Dermis microvascular lymphatic vessel endothelial cell (primary cell): Measurements from ENCODE around the gene TEX10. TPM values are rescaled to one million over a fixed set of nuclear protein-coding genes. Genes with fewer than 3 reads are reported as not detected.
"Not testable (repeated sequence)": the region's sequence is repeated elsewhere in the genome, so short reads cannot be mapped to it uniquely, and the experiment has no call there.

Experiments used
- DNase-seq, 2 donors: peaks; one replicate each; pipeline versions ENCODE4 v3.0.0 to v3.0.0-alpha.2; 2010; ENCODE audit warnings: low read depth in 2 of 2
- total RNA-seq: library from RNA; depleted of rRNA; stranded (reverse); fragments of >200 nt; gene quantifications from 2 replicates; pipeline ENCODE4 v1.2.1, GENCODE V29; 2014

Gene TEX10
- 22.3 and 28.1 TPM in 2 replicates for total RNA-seq

DNA sequence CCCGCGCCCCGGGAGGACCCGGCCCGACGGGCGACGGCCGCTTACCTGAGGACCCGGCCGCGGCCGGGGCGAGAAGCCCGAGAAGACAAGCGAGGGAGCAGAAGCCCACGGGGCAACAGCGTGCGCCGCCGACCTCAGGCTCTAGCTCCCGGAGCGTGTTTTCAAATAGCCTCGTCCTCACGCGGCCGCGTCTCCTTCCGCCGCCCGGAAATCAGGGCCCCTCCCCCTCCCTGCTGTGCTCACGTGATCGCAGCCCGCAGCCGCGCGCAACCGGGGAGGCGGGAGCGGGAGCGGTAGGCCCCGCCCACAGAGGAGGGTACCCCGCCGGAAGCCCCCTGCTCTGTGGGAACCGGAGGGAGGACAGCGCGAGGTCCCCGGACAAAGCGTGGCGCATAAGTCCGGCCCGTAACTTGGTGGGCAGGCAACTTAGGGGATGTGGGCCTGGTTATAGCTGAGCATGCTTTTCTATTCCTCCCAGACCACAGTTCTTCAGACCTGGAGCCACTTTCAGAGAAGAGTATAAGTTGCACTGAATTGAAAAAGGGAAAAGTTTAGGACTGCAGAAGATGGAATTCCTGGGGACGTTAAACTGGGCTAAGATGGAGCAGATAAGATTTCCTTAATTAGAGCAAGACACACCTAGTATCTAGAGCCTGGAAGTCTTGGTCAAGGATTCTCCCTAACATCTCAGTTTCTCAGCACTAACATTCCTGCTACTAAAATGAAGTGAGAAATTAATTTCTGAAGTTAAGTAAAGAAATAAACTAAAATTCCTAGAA, at the start of gene TEX10:
TEX10 (minus strand) TSS at position 216 of the 779 bp plus-strand sequence. CDS start 3,579 bp downstream, outside the sequence.
- peak; percentile 71 to 86 for DNase-seq

DNA sequence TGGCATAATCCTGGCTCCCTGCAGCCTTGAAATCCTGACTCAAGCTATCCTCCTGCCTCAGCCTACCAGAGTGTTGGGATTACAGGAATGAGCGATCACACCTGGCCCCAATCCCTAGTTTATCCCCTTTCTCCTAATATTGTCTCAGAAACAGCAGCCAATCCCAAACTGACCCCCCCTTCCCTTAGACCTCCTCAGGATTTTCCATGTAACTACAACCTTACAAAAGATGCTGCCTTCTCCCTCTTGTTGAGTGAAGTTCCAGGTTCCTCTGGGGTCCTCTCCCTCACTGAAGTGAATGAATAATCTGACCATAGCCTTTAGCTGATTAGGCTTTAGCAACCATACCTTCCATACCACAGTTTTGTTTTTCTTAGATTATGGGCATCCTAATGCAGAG, 48.3 kb upstream of the TEX10 start:
- DNase-seq = no peak

GRCh38 chr9:100397529-100398266, 45.0 kb upstream of the TEX10 start:
- DNase-seq = no peak

DNA sequence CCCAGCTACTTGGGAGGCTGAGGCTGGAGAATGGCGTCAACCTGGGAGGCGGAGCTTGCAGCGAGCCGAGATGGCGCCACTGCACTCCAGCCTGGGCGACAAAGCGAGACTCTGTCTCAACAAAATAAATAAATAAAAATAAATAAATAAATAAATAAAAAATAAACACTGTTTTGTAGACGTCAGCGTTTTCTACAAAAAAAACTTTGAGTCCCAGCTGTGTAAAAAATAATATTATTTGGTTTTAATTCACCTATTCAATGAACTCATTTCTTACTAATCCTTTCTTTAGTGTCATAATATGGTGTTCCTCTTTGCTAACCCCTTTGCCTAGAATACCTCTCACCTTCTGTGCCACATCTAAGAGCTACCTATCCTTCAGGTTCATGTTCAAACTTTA, 44.0 kb upstream of the TEX10 start:
- no peak for DNase-seq

- DNase-seq = no peak
Observed at GRCh38 chr9:100394816-100395215, 42.1 kb upstream of the TEX10 start.

DNA sequence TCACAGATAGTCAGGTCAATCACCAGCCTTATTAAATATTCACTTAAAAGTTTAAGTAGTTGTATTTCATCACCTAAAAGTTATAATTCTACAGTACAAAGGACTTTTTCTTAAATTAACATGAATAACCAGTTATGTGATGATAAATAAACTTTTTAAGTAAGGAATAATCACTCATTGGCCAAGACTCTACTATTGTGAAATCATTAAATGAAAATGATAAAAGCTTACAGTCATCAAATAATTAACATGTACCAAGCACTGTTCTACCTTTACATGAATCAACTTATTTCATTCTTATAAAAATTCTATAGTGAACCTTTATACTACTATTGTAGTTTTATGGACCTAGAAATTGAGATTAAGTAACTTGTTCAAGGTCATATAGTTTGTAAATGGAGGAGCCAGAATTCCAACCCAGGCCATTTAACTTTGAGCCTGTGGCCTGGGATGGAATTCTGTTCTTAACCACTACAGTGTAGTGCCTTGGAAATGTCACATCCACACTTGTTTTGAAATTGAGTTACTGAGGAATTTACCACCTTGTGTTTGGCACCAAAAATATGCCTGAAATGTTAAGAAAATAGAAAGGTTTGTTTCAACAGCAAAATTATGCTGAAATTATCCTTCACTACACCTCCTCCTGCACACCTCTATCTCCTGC, 41.4 kb upstream of the TEX10 start:
- DNase-seq = no peak

DNA sequence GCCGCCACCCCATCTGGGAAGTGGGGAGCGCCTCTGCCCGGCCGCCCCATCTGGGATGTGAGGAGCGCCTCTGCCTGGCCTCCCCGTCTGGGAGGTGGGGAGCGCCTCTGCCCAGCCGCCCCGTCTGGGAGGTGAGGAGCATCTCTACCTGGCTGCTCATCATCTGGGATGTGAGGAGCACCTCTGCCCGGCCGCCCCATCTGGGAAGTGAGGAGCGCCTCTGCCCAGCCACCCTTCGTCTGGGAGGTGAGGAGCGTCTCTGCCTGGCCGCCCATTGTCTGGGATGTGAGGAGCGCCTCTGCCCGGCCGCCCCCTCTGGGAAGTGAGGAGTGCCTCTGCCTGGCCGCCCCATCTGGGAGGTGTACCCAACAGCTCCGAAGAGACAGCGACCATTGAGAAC, 40.2 kb upstream of the TEX10 start:
- not testable (repeated sequence) for DNase-seq

- peak in 1 of 2 donors; percentile 24 for DNase-seq
Observed at GRCh38 chr9:100379862-100380261, 27.1 kb upstream of the TEX10 start.

GRCh38 chr9:100377015-100377414, 24.3 kb upstream of the TEX10 start:
- DNase-seq = peak in 1 of 2 donors; percentile 45

DNA sequence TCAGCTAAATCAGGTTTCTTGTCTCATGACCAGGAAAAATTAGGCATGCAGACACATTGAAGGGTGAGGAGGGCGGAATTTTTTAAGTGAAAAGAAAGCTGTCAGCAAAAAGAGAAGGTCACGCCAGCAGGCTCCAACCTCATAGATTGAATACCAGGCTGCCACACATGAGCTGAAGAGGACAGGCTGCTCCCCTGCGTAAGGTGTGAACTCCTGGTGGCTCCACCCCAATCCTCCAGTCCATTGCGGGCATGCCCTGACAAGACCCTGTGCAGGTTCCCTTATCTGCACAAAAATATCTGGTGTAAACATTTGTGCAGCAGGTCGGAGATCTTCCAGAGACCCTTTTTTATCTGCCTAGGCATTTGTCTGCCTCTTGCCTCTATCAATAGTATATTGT, 22.9 kb upstream of the TEX10 start:
- DNase-seq = no peak

DNA sequence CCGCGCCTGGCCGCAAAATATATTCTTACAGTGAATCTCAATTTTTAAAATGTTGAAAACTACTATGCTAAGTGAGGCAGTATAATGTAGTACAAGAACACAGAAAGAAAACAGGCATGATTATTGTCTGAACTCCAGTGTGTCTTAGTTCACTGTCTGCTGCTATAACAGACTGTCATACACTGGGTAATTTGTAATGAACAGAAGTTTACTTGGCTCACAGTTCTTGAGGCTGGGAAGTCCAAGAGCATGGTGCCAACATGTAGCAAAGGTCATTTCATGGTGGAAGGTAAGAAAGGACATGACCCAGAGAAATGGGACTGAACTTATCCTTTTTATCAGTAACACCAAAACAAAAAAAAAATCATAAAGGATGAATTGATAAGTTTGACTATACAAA, 19.9 kb upstream of the TEX10 start:
- no peak for DNase-seq

- DNase-seq = no peak
Observed at GRCh38 chr9:100370064-100370723, 17.5 kb upstream of the TEX10 start.

DNA sequence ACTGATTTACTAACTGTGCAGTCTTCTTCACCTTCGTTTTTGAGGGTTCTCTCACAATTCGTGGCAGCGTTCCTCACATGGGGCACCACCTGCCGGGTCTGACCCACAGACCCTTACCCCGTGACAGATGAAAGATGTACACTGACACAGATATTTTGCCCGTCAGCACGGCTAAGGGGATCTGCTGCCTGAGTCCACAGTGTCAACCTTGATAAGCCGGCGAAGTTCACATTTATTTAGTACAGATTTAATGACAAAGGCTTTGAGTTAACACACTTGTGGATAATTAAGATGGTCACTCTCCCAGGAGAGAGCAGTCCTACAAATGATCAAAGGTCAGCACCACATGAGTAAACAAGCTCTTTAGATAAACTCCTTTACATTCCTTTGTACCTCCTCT, 15.9 kb upstream of the TEX10 start:
- DNase-seq = no peak

- DNase-seq = no peak
Observed at GRCh38 chr9:100366121-100366520, 13.4 kb upstream of the TEX10 start.

DNA sequence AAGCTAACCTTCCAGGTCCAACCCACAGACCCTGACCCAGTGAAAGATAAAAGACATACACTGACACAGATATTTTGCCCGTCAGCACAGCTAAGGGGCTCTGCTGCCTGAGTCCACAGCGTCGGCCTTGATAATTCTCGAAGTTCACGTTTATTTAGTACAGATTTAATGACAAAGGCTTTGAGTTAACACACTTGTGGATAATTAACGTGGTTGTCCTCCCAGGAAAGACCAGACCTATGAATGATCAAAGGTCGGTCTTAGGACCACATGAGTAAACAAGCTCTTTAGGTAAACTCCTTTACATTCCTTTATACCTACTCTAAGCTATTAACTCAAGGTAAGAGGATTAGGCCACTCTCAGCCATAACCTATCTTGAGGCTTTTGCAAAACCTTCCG, 11.3 kb upstream of the TEX10 start:
- DNase-seq = no peak

DNA sequence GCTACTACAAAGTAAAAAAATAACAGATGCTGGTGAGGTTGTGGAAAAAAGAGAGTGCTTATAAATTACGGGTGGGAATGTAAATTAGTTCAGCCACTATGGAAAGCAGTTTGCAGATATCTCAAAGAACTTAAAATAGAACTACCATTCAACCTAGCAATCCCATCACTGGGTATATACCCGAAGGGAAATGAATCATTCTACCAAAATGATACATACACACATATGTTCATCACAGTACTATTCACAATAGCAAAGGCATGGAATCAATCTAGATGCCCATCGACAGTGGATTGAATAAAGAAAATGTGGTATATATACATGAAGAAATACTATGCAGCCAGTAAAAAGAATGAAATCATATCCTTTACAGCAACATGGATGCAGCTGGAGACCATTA, 6.3 kb upstream of the TEX10 start:
- DNase-seq = no peak

DNA sequence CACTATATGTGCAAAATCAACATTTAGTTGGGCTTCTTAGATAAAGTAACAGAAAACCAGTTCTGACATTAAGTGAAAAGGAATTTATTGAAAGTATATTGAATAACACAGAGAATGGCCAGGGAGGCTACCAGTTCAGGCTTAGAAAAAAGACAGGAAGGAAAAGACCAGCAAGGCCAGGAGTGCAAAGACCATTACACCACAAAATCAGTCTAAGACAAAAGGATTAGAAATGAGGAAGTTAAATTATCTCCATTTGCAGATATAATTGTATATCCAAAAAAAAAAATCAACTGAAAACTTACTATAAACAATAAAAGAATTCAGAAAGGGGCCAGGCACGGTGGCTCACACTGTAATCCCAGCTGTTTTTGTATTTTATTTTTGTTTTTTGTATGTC, 4.8 kb upstream of the TEX10 start:
- peak in 1 of 2 donors; percentile 11 for DNase-seq

- DNase-seq = no peak
Observed at GRCh38 chr9:100355561-100355960, 2.8 kb upstream of the TEX10 start.

DNA sequence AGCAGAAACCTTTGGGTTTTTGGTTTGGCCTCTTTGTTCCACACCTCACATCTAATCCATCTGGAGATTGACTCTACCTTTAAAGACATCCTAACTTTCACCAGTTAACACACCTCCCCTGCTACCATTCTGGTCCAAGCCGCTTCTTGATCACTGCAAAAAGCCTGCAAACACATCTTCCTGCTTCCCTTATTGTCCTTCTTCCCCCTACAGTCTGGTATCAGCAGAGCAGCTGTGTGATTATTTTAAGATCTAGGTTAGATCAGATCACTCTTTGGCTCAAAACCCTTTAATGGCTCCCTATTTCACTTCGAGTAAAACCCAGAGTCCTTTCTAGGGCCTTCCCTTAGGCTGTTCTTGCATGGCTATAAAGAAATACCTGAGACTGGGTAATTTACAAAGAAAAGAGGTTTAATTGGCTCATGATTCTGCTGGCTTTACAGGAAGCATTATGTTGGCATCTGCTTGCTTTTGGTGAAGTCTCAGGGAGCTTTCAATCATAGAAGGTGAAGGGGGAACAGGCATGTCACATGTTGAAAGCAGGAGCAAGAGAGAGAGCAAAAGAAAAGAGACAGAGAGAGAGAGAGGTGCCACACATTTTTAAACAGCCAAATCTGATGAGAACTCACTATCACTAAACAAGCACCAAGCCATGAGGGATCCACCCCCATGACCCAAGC, 1.5 kb upstream of the TEX10 start:
- no peak for DNase-seq

- peak in 1 of 2 donors; percentile 23 for DNase-seq
Observed at GRCh38 chr9:100352201-100352726, 478 bp downstream of the TEX10 start.

GRCh38 chr9:100351508-100351907, 1.2 kb downstream of the TEX10 start:
- no peak for DNase-seq
